Measurements from ENCODE around the gene ZG16B.

DNA sequence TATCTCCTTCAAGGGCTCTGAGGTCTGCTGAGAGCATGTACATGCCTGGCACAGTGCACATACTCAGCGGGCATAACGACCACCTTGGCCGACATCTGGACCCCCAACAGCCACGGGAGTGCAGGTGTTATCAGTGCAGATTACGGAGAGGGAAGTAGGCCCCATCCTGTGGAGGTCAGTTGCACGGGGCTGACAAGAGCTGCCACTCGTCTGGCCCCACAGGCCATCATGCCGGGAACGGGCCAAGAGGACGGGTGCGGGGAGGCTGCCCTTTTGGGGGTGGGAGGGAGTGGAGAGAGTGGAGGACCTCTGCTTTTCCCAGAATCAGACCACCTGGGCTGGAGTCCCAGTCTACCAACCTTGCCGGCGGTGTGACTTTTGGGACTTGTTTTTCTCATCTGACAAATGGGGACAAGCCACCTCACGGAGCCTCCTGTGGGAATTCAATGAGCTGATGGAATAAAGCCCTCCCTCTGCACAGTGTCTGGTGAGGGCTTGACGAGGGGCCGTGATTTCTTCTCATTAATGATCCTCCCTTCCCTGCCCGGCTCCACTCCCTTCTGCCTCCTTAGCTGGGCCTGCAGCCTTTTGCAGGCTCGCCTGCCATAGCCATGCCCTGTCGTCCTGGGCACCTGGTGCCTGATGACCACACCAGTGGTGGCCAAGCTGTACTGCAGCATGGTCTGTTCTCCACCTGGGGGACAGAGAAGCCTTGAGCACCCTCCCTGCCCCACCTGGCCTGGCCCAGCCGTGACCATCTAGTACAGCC lies 47.3 kb upstream of the ZG16B start:
- TF ChIP-seq CTCF (IDR thresholded peaks at IDR 0.05 in 8 of 11, conservative IDR thresholded peaks at IDR 0.05 in 3 of 11): no peak
- TF ChIP-seq POLR2A (IDR thresholded peaks at IDR 0.05): no peak

Data from spleen (tissue), 7 donors.